ENCODE data around the gene ABHD12.
A peak's percentile ranks its signal among the peaks of the same experiment; 100 is the strongest.
"Not testable (repeated sequence)": the region's sequence is repeated elsewhere in the genome, so short reads cannot be mapped to it uniquely, and the experiment has no call there.

The ABHD12 gene

DNA sequence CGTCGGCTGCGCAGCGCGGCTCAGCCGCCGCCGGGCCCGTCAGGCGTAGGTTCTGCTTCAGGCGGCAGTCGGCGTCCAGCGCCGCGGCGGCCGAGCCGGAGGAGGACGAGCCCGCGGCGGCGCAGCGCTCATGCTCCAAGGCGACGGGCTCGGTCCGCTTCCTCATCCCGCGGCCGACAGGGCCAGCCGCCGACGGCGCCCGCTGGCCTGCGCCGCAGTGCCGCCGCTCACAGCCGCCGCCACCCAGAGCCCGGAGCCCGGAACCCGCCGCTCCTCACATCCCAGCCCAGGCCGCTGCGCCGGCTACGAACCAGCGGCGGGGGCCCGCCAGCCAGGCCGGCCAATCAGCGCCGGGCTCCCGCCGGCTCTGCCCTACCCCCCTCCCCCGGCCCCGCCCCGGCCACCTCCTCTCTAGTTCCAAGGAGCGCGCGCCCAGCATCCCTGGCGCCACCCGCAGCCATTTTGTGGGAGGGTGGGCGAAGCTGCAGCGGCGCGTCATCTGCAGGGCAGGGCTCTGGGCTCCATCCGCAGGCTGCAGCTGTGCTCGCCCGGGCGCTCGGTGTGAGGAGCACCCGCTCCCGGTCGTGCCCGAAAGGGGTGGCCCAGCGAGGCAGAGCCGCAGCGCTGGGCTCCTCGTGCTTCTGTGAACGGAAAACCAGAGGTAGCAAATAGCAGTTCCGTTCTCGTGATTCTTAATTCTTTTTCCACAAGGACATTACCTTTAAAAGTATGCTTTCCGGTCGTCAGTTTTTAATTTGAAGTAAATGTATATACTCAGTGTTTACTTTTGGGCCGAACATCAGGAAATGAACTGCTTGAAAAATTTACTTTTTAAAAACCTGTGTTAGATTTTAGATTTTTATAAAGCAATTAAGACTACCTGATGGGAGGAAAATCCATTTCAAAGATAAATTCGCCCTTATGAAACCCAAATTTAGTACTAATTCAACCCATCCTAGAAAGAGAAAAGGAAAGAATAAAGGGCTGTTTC lies at the start of gene ABHD12:
Gene ABHD12, minus strand, starts transcription at position 298 of the 991 bp plus-strand sequence. Its CDS starts 132 bp downstream, at position 166.
- DNase-seq: peak; percentile 98

DNA sequence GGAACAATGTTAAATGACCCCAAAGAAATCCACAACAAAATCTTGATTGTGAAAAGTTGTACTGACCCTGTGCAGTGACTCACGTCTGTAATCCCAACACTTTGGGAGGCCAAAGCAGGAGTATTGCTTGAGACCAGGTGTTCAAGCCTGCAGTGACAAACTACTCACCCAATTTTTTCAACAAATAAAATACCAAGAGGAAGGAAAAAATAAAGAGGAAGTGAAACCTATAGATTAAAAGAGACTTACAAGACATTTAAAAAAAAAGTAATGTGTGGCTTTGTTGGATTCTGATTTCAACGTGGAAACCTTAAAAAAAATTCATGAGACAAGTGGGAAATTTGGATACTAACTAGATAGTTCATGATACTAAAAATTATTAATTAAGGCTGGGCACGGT lies 48.7 kb upstream of the ABHD12 start:
- DNase-seq: no peak

- DNase-seq: no peak
Observed at GRCh38 chr20:25437153-25437581, 46.5 kb upstream of the ABHD12 start.

GRCh38 chr20:25424536-25424935 lies 33.9 kb upstream of the ABHD12 start:
- no peak for DNase-seq

DNA sequence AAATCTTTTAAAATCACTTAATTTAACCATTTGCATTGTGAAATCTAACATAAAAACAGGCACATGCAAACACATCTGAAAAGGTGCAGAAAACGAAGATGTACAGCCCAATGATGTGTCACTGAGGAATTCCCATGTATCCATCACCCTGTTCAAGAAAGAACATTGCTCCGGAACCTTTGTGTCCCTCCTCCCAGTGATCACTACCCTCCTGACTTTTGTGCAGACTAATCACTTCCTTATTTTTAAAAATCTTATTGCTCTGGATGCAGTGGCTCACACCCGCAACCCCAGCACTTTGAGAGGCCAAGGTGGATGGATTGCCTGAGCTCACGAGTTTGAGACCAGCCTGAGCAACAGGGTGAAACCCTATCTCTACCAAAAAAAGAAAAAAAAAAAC lies 31.4 kb upstream of the ABHD12 start:
- DNase-seq: no peak

- no peak for DNase-seq
Observed at GRCh38 chr20:25421102-25421501, 30.5 kb upstream of the ABHD12 start.

DNA sequence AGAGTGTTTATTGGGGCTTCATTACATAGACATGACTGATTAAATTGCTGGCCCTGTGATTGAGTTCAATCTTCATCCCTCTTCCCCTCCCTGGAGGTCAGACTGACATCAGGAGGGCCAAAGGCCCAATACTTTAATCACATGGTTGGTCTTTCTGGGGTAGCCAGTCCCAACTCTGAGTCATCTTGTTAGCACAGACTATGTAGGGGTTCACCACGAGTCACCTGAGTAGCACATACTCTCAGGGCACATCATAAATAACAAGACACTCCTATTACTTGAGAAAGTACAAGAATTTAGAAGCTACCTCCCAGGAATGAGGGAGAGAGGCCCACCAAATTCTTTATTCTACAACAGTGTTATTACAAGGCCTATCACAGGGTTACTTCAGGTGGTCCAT lies 28.1 kb upstream of the ABHD12 start:
- DNase-seq: no peak

- DNase-seq: no peak
Observed at GRCh38 chr20:25408890-25409289, 18.3 kb upstream of the ABHD12 start.

- no peak for DNase-seq
Observed at GRCh38 chr20:25408170-25408547, 17.5 kb upstream of the ABHD12 start.

DNA sequence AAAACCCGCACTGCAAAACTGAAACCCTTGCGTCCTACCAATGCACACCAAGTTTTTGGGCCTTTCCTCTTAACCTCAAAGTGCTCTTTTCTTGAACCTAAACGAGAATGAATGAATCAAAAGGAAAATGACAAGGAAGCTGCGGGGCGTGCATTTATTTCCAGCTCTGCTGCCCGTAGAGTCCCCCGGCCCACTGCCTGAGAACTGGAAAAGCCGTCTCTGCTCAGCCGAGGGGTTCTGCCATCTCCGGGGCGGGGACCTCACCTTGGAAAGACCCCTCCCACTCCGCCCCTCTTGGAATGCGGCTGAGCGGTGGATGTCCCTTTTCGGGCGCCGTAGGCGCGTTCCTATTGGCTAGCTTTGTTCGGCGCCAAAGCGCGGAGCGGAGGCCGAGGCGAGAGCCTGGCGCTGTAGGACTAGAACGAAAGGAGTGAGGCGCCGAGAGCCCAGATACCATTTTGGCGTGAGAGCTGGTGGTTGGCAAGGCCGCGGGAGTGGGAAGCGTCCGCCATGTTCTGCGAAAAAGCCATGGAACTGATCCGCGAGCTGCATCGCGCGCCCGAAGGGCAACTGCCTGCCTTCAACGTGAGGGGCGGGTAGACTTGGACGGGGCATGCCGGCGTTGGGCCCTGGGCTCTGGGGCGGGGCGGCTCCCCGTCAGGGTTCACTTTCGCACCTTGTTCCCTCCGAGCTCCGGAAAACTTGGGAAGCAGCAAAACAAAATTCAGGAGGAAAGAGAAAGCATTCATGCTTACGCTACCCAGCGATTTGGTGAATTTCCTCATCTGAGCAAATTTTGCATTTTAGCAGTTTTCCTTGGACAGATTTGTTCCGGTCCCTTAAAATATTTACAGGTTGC lies 16.9 kb upstream of the ABHD12 start, which contains the start of gene GINS1:
Gene GINS1, plus strand, starts transcription at position 363 of the 859 bp plus-strand sequence. Its CDS starts 148 bp downstream, at position 511.
- DNase-seq: peak; percentile 92

DNA sequence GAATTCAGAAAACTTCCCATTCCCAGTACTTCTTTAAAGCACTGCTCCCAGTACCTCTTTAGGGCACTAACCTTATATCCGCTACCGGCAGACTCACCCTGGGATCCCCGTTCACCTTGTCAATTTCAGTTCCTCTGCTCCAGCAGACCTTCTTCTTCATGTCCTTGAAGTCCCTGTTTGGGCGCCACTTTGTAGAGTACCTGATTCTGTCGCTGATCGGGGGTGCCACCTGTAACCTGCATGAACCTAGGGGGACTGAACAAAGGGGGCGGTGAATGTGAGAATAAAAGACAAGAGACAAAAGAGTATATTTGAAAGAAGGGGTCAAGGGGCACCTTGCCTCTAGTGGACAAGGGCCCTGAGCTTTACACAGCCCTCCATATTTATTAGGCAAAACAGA lies 11.9 kb upstream of the ABHD12 start:
- no peak for DNase-seq

- not testable (repeated sequence) for DNase-seq
Observed at GRCh38 chr20:25400291-25400732, 9.7 kb upstream of the ABHD12 start.

DNA sequence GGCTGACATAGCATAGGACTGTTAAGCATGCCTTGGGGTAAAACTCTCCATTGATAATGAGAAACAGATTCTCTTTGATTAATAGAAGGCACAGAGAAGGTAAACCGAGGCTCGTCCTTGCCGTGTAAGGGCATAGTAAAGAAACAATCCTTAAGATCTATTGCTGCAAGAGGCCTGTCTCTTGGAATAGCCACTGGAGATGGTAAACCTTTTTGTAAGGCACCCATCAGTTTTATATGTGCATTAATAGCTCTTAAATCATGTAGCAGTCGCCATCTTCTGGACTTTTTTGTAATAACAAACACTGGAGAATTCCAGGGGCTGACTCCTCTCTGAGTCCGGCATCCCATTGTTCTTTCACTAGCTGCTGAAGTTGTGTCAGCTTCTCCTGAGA lies 8.4 kb upstream of the ABHD12 start:
- DNase-seq: no peak

DNA sequence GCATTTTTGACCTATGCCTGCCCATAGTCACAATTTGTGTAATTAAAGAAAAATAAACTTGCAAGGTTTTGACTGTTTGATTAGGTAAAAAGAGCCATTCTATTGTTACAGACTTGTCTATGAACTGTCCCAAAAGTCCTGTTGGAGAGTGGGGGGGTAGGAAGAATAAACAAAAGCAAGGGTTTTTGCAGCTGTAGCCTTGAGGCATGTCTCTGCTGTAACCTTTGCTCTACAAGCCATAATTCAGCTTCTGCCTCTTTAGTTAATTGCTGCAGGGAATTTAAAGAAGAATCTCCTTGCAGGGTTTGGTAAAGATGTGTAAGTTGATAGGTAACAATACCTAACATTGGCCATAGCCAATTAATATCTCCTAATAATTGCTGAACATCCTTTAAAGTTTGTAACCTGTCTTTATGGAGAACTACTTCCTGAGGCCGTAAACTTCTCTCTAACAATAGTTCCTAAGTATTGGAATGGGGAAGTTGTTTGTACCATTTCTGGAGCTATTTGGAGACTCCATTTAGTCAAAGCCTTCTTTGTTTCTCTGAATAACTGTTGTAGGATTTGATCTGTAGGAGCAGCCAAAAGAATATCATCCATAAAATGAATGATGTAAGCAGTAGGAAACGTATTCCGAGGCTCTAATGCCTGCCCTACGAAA lies 7.9 kb upstream of the ABHD12 start:
- no peak for DNase-seq

DNA sequence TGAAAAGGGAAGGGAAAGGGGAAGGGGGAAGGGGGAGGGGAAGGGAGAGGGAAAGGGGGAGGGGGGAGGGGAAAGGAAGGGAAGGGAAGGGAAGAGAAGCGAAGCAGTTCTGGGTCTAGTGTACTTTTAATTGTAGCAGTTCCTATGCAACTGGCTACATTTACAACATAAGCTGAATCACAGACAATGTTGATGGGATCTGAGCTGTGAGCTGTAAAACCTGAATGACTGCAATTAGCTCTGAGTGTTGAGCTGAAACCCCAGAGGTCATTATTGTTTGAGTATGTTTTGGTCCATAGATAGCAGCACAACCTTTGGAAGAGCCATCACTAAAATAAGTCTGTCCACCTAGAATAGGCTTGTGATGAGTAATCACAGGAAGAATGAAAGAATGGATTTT lies 7.2 kb upstream of the ABHD12 start:
- no peak for DNase-seq

DNA sequence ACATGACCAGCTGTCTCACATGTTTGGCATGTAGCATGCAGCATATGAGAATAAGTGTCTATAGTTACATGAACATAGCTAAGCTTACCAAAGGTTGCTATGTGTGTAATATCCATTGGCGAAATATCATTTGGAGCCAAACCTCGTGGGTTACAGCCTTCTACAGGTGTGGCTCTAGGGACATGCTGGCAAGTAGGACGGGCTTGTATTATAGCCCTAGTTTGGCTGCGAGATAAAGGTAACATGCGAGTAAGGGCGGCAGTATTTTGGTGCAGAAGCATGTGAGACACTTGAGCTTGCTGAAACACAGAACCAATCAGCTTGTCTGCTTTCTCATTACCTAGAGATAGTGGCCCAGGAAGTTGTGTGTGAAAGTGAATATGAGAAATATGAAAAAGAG lies 6.5 kb upstream of the ABHD12 start:
- no peak for DNase-seq

DNA sequence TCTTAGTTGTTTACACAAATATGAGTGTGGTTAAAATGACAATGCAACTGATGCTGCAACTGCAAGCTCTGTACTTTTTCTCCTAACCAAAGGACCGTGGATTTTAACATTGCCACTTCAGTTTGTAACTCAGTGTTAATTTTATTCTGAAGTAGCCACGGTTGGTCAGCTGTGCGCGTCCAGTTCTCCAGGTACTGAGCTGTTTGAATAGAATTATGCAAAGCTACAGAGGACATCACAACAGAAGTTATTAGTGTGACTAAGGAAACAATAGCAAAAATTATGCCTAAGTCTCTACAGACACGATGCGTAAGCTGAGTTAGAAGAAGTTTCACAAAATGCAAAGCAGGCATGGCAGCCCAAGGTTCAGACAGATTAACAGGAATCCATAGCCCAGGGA lies 4.4 kb upstream of the ABHD12 start:
- no peak for DNase-seq

GRCh38 chr20:25394276-25394675 lies 3.6 kb upstream of the ABHD12 start:
- DNase-seq: no peak

DNA sequence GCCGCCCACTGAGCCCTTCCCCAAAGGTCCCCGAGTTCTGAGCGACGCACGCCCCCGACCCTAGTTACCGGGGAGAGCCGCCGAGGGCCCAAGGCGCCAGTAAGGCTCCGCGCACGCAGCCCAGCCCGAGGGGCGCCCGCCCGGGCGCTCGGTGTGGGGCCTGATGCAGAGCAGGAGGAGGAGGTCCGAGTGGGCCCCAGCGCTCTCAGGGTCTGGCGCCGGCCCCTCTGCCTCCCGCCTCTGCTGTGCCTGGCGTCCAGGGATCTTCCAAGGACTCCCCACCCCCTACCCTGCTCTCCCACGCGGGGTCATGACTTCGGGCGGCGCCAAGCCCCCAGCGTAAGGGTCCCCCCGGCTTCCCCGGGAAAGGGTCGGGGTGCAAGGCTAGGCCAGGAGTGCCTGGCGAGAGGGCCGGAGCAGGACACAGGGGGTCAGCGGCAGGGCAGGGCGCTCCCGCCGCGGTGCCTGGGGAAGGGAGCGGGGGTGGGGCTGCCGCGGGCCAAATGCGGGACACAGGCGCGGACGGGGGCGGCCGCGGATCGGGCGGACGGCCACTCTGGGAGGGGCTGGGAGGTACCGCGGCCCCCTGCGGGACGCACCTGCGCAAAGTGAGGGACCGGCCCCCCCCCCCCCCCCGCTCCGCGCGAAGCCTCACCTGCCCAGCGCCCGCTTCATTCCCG lies 637 bp downstream of the ABHD12 start:
- DNase-seq: peak; percentile 71

- DNase-seq: no peak
Observed at GRCh38 chr20:25389401-25389857, 1.2 kb downstream of the ABHD12 start.

DNA sequence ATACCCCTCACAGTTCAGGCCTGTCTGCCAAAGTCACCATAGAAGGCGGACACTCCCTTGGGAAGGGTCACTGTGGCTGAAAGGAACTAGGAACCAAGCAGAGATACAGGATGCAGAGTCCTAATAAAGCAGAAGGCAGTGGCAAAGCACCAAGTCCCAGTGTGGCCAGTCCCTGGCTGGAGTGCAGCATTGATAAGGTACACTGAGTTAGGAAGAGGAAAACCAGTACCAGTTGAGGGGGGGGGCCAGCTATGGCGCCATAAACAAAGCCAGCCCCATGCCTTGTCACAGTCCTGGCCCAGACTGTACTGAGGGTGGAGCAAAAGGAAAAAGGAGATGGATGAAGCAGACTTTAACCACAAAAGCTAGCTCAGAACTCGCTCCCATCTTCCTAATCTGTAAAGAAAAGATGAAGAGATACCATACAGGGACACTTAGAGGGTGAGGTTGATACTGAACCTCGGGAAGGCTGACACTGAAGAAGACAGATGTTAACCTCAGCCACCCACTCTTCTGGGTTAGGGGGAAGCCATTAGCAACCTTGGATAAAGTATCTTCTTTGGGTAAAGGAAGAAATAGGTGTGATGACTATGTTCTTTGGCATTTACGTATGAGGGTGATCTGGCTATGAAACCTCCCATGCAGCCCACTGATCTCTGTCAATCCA lies 7.8 kb downstream of the ABHD12 start:
- no peak for DNase-seq
